HL-60 (cell line): ENCODE results near the gene MEIOSIN.

Experiments used
- DNase-seq, 2 experiments: peaks; one replicate each; pipeline ENCODE4 v3.0.0-alpha.2; 2010 to 2020; ENCODE audit warnings: low read depth in 1 of 2, low spot score in 1 of 2
- H3K27ac ChIP-seq: fragments of 250-450 bp; sonication (Bioruptor Pico); replicated peaks from 2 replicates; pipeline ENCODE4 v1.5.1; 2020; ENCODE audit warnings: mild to moderate bottlenecking, moderate library complexity
- H3K27me3 ChIP-seq: fragments of 250-450 bp; sonication (Bioruptor Pico); 2 replicates; pipeline ENCODE4 v1.5.1; 2021; ENCODE audit warnings: mild to moderate bottlenecking, moderate library complexity; ENCODE audit not compliant: insufficient read depth, poor library complexity, severe bottlenecking
- H3K4me3 ChIP-seq: replicated peaks from 2 replicates; pipeline ENCODE4 v1.5.1; 2011; ENCODE audit warnings: mild to moderate bottlenecking, control low read depth, low read length; ENCODE audit not compliant: insufficient read depth
- GABPA ChIP-seq: IDR thresholded peaks from 2 replicates; pipeline ENCODE4 v1.6.1; 2012; ENCODE audit warnings: low read depth
- POLR2AphosphoS5 ChIP-seq: IDR thresholded peaks from 2 replicates; pipeline ENCODE4 v1.6.1; 2012; ENCODE audit warnings: low read depth
- SPI1 ChIP-seq: IDR thresholded peaks from 2 replicates; pipeline ENCODE4 v1.6.1; 2012; ENCODE audit warnings: low read depth, mild to moderate bottlenecking, borderline replicate concordance
- TF ChIP-seq, protein P1 (sequence below): IDR thresholded peaks from 2 replicates; pipeline ENCODE4 v1.6.1; 2012; ENCODE audit warnings: low read depth; ENCODE audit not compliant: insufficient replicate concordance
- TF ChIP-seq, protein P2 (sequence below): IDR thresholded peaks from one replicate; pipeline ENCODE4 v1.5.1; 2011; ENCODE audit warnings: low read length, control low read depth, inconsistent platforms; ENCODE audit not compliant: insufficient read depth

The MEIOSIN gene

DNA sequence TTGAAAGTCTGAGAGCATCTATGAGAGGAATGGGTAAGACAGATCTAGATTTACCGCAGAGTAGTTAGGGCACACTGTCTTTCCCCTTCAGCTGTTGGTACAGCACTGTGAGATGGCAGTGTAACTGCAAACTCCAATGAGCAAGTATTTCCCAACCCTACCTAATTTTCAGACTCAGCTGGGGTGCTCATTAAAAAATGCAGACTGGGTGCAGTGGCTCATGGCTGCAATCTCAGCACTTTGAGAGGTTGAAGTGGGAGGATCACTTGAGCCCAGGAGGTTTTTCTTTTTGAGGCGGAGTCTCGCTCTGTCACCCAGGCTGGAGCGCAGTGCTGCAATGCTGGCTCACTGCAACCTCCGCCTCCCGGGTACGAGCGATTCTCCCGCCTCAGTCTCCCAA lies 28.1 kb upstream of the MEIOSIN start:
- H3K27ac ChIP-seq, result no peak overlapping the region

DNA sequence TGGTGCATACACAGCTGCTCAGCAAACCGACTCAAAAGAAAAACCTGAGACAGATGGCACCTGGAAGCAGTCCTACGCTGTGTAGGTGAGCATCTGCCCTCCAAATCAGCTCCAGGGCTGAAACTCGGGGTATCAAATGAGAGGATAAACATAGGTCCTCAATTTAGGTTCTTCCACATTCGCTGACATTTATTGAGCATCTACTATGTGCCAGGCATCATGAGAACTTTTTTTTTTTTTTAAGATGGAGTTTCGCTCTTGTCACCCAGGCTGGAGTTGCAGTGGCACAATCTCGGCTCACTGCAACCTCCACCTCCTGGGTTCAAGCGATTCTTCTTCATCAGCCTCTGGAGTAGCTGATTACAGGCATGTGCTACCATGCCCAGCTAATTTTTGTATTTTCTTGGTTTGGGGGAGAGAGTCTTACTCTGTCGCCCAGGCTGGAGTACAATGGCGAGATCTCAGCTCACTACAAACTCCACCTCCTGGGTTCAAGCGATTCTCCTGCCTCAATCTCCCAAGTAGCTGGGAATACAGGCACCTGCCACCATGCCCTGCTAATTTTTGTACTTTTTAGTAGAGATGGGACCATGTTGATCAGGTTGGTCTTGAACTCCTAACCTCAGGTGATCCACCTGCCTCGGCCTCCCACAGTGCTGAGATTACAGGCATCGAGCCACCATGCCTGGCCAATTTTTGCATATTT lies 27.4 kb upstream of the MEIOSIN start:
- Histone ChIP-seq H3K27me3 (no peaks in the 10 kb centered on the region), H3K4me3 (no peak overlapping the region), H3K27ac (no peak overlapping the region)
- TF ChIP-seq GABPA, result no peak
- TF ChIP-seq SPI1, result no peak
- TF ChIP-seq POLR2AphosphoS5, result no peak
- TF ChIP-seq, protein P1, sequence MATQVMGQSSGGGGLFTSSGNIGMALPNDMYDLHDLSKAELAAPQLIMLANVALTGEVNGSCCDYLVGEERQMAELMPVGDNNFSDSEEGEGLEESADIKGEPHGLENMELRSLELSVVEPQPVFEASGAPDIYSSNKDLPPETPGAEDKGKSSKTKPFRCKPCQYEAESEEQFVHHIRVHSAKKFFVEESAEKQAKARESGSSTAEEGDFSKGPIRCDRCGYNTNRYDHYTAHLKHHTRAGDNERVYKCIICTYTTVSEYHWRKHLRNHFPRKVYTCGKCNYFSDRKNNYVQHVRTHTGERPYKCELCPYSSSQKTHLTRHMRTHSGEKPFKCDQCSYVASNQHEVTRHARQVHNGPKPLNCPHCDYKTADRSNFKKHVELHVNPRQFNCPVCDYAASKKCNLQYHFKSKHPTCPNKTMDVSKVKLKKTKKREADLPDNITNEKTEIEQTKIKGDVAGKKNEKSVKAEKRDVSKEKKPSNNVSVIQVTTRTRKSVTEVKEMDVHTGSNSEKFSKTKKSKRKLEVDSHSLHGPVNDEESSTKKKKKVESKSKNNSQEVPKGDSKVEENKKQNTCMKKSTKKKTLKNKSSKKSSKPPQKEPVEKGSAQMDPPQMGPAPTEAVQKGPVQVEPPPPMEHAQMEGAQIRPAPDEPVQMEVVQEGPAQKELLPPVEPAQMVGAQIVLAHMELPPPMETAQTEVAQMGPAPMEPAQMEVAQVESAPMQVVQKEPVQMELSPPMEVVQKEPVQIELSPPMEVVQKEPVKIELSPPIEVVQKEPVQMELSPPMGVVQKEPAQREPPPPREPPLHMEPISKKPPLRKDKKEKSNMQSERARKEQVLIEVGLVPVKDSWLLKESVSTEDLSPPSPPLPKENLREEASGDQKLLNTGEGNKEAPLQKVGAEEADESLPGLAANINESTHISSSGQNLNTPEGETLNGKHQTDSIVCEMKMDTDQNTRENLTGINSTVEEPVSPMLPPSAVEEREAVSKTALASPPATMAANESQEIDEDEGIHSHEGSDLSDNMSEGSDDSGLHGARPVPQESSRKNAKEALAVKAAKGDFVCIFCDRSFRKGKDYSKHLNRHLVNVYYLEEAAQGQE, result no peak
- TF ChIP-seq, protein P2, sequence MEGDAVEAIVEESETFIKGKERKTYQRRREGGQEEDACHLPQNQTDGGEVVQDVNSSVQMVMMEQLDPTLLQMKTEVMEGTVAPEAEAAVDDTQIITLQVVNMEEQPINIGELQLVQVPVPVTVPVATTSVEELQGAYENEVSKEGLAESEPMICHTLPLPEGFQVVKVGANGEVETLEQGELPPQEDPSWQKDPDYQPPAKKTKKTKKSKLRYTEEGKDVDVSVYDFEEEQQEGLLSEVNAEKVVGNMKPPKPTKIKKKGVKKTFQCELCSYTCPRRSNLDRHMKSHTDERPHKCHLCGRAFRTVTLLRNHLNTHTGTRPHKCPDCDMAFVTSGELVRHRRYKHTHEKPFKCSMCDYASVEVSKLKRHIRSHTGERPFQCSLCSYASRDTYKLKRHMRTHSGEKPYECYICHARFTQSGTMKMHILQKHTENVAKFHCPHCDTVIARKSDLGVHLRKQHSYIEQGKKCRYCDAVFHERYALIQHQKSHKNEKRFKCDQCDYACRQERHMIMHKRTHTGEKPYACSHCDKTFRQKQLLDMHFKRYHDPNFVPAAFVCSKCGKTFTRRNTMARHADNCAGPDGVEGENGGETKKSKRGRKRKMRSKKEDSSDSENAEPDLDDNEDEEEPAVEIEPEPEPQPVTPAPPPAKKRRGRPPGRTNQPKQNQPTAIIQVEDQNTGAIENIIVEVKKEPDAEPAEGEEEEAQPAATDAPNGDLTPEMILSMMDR, result no peak
- no peak for DNase-seq

More for the DNA sequence above, 28.1 kb upstream of the MEIOSIN start:
- TF ChIP-seq POLR2AphosphoS5, result no peak
- no peak for TF ChIP-seq GABPA
- TF ChIP-seq, protein P1, result no peak
- no peak for TF ChIP-seq SPI1
- TF ChIP-seq, protein P2, result no peak
- Histone ChIP-seq H3K27me3 (no peaks in the 10 kb centered on the region), H3K4me3 (no peak overlapping the region)
- no peak for DNase-seq

DNA sequence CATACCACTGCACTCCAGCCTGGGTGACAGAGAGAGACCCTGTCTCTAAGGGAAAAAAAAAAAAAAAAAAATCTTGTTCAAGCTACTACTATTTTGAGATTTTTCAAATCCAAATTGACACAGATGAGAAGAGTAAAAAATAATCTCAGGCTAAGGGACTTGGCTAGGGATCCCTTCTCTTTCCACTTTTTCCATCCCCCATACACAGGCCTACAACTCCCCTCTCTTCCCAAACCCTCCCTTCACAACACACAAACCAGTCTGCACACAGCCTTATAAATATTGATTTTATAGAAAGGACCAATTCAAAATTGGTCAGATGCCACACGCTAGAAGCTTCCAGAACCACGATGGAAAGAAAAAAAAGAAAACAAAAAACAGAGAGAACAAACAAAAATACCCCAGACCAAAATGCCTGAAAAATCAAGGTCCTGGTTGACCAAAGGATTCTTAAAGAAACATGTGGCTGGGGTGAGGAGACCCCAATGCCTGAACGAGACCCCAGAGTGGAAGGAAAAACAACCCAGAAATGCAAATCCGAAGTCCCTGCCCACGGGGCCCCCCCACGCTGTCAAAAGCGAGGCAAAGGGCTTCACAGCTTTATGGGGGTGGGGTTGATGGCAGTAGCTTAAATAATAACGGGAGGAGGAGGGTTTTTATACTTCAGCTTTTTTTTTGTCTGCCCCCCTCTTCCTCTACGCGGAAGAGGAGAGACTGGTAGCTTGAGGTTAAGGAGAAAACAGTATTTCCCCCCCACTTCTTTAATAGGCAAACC lies 22.7 kb upstream of the MEIOSIN start:
- no peak overlapping the region for H3K27ac ChIP-seq
- H3K27me3 ChIP-seq, result no peaks in the 10 kb centered on the region
- no peak overlapping the region for H3K4me3 ChIP-seq
- DNase-seq, result no peak
- TF ChIP-seq POLR2AphosphoS5 (no peak), GABPA (no peak)
- TF ChIP-seq, protein P1, result no peak
